Mesothelial cell of epicardium (in vitro differentiated cells): ENCODE data around the gene RAB40A. TPM values are rescaled to one million over a fixed set of nuclear protein-coding genes. Genes with fewer than 3 reads are reported as not detected.
"Not testable (repeated sequence)": the region's sequence is repeated elsewhere in the genome, so short reads cannot be mapped to it uniquely, and the experiment has no call there.

Source experiments
- DNase-seq, 2 experiments: peaks; one replicate each; pipeline ENCODE4 v3.0.0; 2021; ENCODE audit warnings: low spot score in 2 of 2; ENCODE audit not compliant: unreplicated experiment in 2 of 2
- H3K27ac Mint-ChIP-seq: 2 replicates; pipeline ENCODE4 v1.8.0; 2021; ENCODE audit warnings: mixed read lengths
- H3K27me3 Mint-ChIP-seq: 2 replicates; pipeline ENCODE4 v1.8.0; 2021; ENCODE audit warnings: low read depth, mixed read lengths
- H3K36me3 Mint-ChIP-seq: 2 replicates; pipeline ENCODE4 v1.8.0; 2021; ENCODE audit warnings: mixed read lengths
- H3K4me1 Mint-ChIP-seq: 2 replicates; pipeline ENCODE4 v1.8.0; 2021; ENCODE audit warnings: mixed read lengths
- H3K4me3 Mint-ChIP-seq: 2 replicates; pipeline ENCODE4 v1.8.0; 2021; ENCODE audit warnings: mild to moderate bottlenecking, moderate library complexity, mixed read lengths
- H3K9me3 Mint-ChIP-seq: 2 replicates; pipeline ENCODE4 v1.8.0; 2021; ENCODE audit warnings: mixed read lengths
- CTCF ChIP-seq: fragments of 200-600 bp; sonication (generic); IDR thresholded peaks from one replicate; pipeline ENCODE4 v1.5.0; 2021; ENCODE audit warnings: antibody characterized with exemption; ENCODE audit not compliant: unreplicated experiment
- total RNA-seq: library from RNA; stranded (reverse); gene quantifications from 3 replicates; pipeline ENCODE4 v1.2.1, GENCODE V29; 2021

Gene RAB40A
- total RNA-seq, 1 donor from 2014 or later, result 0.78 TPM

- peaks cover 12% of the 10 kb centered on the region for H3K4me1 Mint-ChIP-seq
- no peak overlapping the region for H3K27ac Mint-ChIP-seq
- no peak for TF ChIP-seq CTCF
- no peak overlapping the region for H3K4me3 Mint-ChIP-seq
- H3K36me3 Mint-ChIP-seq, result no peaks in the 10 kb centered on the region
- H3K9me3 Mint-ChIP-seq, result peaks cover 3% of the 10 kb centered on the region
- no peak for DNase-seq
- no peaks in the 10 kb centered on the region for H3K27me3 Mint-ChIP-seq
Measured at GRCh38 chrX:103480526-103480925, 38.8 kb downstream of the RAB40A start.

- Mint-ChIP-seq H3K9me3 (no peaks in the 10 kb centered on the region), H3K4me1 (peaks cover 12% of the 10 kb centered on the region), H3K27me3 (no peaks in the 10 kb centered on the region)
Measured at GRCh38 chrX:103477496-103477895, 41.8 kb downstream of the RAB40A start.

GRCh38 chrX:103475381-103475780 lies 43.9 kb downstream of the RAB40A start:
- Mint-ChIP-seq H3K4me3 (no peak overlapping the region), H3K4me1 (peaks cover 12% of the 10 kb centered on the region), H3K36me3 (no peaks in the 10 kb centered on the region), H3K9me3 (peaks cover 8% of the 10 kb centered on the region), H3K27ac (no peak overlapping the region), H3K27me3 (no peaks in the 10 kb centered on the region)
- no peak for TF ChIP-seq CTCF
- no peak for DNase-seq

More at GRCh38 chrX:103477496-103477895, 41.8 kb downstream of the RAB40A start:
- Mint-ChIP-seq H3K4me3 (no peak overlapping the region), H3K27ac (no peak overlapping the region), H3K36me3 (no peaks in the 10 kb centered on the region)
- no peak for TF ChIP-seq CTCF
- no peak for DNase-seq

GRCh38 chrX:103469977-103470376 lies 49.3 kb downstream of the RAB40A start:
- not testable (repeated sequence) for H3K9me3 Mint-ChIP-seq, H3K27me3 Mint-ChIP-seq, H3K36me3 Mint-ChIP-seq, DNase-seq, H3K4me1 Mint-ChIP-seq, H3K27ac Mint-ChIP-seq, H3K4me3 Mint-ChIP-seq

- Mint-ChIP-seq H3K27me3 (no peaks in the 10 kb centered on the region), H3K9me3 (peaks cover 8% of the 10 kb centered on the region), H3K36me3 (no peaks in the 10 kb centered on the region), H3K4me3 (no peak overlapping the region), H3K4me1 (peaks cover 10% of the 10 kb centered on the region), H3K27ac (no peak overlapping the region)
- no peak for DNase-seq
- TF ChIP-seq CTCF, result no peak
Measured at GRCh38 chrX:103467887-103468286, 51.4 kb downstream of the RAB40A start.

- H3K9me3 Mint-ChIP-seq, result peaks cover 10% of the 10 kb centered on the region
- no peak for TF ChIP-seq CTCF
- H3K4me3 Mint-ChIP-seq, result no peak overlapping the region
- DNase-seq, result no peak
- no peaks in the 10 kb centered on the region for H3K36me3 Mint-ChIP-seq
- peaks cover 10% of the 10 kb centered on the region for H3K4me1 Mint-ChIP-seq
- H3K27me3 Mint-ChIP-seq, result no peaks in the 10 kb centered on the region
- H3K27ac Mint-ChIP-seq, result no peak overlapping the region
Measured at GRCh38 chrX:103467156-103467555, 52.1 kb downstream of the RAB40A start.
